HG03354 (cell line): ENCODE data around the gene TEC.
A peak's percentile ranks its signal among the peaks of the same experiment; 100 is the strongest.
"Not testable (repeated sequence)": the region's sequence is repeated elsewhere in the genome, so short reads cannot be mapped to it uniquely, and the experiment has no call there.

Experiments
- ATAC-seq: cut with Tn5 transposase; IDR thresholded peaks from one replicate; pipeline ENCODE4 v1.9.1; 2021; ENCODE audit warnings: mild to moderate bottlenecking; ENCODE audit not compliant: unreplicated experiment, poor library complexity, severe bottlenecking

TEC gene

DNA sequence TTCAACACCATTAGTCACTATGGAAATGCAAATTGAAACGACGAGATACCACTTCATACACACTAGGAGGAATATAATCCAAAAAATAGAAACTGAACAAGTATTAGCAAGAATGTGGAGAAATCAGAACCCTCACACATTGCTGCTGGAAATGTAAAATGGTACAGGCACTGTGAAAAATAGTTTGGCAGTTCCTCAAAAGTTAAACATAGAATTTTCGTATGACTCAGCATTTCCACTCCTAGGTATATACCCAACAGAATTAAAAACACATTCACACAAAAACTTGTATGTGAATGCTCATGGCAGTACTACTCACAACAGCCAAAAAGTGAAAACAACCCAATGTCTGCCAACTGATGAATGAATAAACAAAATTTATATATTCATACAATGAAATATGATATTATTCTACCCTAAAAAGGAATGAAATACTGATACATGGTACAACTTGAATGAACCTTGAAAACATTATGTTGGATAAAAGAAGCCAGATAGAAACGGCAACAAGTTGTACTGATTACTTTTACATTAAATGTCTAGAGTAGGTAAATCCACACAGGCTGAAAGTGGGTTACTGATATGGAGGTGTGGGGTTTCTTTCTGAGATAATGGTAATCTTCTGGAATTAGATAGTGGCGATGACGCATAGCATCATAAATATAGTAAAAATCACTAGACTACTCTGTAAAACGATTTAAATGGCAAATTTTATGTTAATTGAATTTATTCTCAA is 22.3 kb downstream of the TEC start:
- peak; percentile 59 for ATAC-seq

DNA sequence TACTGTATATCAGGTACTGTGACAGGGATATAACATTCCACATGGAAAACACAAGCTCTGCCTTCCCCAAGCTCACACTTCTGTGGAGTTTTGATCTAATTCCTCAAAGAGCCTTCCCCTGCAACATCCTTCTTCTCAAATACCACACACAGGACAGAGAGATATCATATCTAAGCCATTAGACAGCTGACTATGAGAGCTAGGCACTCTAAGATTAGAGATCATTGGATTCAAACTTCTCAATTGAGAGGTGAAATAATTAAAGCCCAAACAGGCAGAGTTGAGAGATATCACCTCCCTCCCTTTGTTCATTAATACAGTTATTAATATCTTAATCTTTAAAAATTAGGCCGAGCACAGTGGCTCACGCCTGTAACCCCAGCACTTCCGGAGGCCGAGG is 25.0 kb downstream of the TEC start:
- no peak for ATAC-seq

DNA sequence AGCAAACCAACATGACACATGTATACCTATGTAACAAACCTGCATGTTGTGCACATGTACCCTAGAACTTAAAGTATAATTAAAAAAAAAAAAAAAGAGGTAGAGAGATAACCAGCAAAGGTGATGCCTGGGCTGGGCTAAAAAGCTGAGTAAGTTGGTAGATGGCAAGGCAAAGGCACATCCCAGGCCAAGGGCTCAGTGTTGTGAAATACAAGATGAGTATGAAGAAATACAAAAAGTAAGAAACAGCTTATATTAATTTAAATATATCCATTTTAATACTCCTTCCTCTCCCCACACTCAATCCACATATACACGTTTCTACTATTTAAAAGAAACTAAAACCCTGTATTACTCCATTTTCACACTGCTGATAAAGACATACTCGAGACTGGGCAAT is 25.8 kb downstream of the TEC start:
- no peak for ATAC-seq

DNA sequence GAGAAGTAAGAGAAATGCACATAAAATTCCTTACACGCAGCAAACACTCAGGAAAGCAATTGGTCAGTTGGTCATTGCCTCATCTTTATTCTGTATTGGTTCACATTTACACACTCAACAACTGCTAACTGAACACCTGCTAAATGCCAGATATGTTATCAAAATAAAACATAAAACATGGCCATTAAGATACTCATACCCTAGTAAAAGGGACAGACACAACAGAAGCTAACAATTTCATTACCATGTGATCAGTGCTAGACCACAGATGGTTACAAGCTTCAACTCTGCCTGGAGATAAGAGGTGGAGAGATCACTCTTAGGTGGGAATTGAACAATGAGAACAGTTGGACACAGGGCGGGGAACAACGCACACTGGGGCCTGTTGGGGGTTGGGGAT is 26.2 kb downstream of the TEC start:
- ATAC-seq, result no peak

DNA sequence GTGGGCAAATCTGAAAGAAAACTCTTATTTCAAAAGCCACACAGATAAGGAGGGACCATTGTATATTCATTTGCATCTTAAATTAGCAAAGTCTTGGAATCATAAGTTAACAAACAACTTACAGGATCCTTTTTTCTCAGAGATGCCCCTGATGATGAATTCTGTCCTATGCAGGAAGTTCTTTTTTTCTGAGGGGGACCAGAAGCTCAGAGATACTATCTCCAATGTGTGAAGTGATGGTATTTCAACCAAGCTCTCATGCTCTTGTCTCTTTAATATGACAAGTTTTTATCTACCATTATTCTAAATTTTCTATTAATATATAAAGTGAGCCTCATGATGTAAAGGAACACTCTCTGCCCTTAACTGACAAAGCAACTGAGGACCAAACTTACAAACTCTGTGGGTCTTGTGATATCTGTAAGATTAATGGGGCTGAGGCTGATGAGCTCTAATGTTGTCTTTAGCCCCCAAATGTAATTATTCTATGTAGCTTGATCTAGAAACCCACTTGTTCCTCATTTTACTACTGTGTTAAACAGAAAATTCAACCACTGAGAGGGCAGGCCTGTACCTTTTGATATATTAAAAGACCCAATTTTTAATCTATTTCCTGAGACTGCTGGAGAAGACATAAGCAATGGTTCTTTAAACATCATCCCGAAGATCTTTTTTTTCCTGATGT is 27.0 kb downstream of the TEC start:
- no peak for ATAC-seq

DNA sequence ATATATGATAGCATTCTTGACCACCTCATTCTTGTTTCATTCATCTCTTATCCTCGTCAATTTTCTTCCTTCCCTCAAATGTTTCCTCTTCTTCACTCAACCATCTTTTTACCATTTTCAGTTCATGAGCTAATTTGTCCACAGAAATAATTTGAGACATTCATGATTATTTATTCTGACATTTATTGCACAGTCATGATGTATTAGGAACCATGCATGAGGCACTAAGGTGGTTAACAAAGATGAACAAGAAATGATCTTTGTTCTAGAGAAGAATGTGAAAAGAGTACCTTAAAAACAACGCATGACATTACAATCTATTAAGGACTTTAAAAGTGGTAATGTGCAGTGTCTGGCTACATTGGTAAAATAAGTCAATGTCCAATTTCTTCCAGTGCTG is 27.9 kb downstream of the TEC start:
- no peak for ATAC-seq

DNA sequence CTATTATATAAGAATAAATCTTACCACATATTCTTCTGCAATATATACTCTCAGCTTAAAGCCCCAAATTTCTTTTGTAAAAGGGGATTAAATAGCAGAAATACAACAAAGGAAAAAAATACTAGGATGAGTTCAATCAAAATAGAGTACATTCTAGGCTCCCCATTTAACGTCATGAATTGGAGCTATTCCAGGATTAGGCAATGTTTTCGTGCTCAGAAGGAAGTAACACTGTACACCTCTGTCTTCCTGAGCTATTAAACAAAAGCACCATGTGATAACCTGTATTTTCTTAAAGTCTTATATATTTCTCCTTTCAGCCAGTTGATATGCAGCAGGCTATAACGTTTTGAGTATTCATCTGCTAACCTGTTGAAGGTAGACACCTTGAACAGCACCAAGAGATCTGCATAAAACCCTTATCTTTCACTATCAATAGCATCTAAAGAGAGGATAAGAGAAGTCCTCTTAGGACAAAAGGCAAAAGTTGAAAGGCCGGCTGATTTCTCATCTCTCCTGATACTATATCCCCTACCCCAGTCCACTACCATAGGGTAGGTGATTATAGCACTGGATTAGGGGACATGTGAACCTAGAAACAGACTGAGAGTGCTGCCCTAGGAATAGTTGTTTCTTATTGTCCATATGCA is 31.5 kb downstream of the TEC start:
- ATAC-seq, result no peak

DNA sequence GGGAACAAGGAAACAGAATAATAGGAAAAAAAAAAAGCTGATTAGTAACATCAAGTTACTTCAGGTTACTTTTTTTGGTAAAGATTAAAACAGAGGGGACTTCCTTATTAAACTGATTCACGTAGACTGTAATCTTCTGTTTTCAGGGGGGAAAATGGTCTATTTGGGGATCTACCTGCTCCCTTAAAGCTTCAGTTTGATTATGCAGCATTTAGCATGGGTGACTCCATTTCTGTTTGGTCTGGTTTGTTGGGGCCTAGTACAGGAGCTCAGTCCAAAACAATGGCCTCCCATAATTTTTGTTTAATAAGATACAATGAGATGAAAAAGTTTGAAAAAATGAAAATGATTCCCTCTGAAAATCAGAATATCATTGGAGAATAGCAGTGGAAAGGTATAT is 34.6 kb downstream of the TEC start:
- no peak for ATAC-seq

DNA sequence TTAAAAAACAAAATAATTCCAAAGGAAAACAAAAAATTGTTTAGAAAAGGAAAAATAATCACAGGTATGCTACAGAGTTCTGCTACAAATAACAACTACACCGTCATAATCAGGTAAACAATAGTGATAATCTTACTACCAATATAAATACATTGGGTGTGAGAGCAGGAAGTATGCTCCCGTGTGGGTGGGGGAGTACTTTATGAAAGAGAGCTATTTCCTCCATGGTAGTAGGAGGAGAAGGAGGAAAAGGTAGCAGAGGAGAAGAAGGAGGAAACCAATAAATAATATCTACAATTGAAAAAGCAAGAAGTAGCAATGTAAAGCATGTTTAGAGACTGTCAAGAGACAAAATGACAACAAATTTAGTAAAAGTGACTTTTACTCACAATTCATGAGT is 35.1 kb downstream of the TEC start:
- ATAC-seq, result no peak

DNA sequence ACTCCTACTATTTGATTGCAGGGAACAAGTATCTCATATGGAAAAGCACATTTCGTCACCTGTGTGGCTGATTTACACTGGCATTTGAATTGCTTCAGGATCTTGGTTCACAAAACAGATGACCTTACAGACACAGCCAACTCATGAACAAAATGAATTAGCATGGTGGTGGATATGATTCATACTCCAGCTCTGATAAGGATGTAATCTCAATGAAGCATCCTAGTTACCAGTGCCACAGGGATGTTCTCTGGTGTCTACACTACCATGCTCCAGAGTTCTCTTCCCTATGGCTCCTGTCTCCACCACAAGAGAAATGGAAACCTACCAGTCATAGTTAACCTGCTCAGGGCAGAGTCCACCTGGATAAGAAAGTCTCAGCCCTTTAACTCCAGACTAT is 40.7 kb downstream of the TEC start:
- ATAC-seq, result no peak

DNA sequence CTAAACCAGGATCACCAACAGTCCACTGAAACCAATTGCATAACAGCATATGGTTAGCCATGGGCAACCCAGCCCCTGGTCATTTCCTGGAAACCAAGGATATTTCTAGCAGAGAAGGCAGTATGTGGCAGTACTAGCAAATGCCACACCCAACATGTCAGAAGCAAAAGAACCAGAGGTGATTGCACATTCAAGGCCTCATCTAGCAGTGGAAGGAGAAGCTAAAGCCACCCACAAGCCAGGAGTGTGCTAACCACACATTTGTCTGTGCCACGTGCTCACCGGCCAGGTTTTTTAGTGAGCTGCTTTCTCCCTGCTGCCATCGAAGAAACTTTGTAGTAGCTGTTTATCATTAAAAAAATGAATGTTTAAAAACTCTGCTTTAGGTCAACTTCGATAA is 42.0 kb downstream of the TEC start:
- ATAC-seq, result no peak

DNA sequence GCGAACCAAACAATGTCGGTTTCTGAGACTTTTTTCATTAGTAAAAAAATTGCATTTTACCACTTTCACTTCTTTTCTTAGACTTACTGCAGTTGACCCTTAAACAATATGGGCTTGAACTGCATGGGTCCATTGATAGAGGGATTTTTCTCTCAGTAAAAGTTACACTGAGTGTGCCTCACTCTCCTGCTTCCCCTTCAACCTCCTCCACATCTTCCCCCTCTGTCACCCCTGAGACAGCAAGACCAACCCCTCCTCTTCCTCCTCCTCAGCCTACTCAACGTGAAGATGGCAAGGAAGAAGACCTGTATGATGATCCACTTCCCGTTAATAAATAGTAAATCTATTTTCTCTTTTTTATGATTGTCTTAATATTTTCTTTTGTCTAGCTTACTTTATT is 43.4 kb downstream of the TEC start:
- no peak for ATAC-seq

DNA sequence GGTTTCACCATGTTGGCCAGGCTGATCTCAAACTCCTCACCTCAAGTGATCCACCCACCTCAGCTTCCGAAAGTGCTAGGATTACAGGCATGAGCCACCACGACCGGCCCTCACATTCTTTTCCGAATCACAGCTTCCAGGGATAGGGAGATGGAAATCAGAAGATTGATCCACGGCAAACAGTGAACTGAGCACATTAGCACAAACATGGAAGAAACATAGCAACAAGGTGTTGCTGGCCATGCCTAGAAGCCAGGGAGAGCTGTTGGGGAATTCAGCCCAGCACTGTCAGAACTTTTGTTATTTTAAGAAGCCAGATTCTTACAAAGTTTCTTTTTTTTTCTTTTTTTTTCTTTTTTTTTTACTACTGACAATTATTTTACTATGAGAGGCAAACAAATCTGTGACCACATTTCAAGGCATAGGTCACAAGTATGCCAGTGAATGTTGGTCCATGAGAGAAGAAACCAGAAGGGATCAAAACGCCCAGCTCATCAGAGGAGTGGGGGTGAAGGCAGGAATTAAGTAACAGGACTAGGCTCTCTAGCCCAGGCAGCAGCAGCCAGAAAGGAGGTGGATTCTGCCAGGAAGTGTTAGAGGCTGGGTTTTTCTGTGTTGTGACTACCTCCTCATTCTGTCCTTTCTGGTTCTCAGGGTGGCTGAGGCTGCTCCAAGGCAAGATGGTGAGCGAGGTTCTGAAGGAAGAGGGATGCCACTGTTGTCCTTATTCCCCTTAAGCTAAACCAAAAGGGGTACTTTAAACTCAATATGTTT is 44.1 kb downstream of the TEC start:
- ATAC-seq, result no peak

DNA sequence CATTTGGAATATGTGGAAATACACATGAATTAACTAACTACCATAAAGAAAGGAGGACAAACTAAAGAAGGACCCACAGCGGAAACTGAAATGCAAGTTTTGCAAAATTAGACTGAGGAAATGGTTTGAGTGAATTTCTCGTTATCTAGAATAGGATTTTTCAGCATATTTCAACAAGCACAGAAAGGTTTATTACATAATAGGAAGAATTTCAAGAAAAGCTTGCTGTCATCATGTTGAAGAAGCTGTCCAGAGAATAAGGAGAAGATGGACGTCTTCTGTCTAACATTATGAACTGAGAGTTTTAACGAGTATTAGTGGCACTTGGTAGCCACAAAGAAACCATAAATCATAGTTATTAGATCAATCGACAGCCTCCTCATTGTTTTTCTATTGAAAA is 45.0 kb downstream of the TEC start:
- ATAC-seq, result no peak

DNA sequence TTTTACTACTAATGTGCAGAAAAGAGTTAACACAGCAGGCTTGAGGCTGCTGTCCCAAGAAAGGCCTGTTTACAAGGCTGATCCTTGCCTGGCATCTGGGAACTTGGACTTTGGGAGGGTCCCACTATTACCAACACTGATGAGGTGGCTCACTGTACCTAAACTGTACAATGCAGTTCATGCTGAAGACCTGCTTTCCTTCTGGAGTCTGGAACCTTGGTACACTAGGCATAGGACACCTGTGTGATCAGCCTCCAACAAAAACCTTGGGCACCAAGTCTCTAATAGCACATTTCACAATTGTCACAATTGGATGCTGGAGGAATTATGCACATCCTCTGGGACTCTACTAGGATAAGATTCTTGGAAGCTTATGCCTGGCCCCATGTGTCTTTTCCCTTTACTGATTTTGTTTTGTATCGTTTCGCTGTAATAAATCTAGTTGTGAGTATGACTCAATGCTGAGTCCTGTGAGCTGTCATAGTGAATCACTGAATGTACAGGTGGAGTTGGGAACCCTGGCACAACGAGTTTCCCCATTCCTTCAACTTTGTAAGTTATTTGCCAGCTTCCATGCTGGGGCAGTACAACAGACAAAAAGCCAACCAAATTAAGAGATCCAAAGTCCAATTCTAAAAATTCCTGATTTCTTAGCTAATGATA is 45.9 kb downstream of the TEC start:
- no peak for ATAC-seq

DNA sequence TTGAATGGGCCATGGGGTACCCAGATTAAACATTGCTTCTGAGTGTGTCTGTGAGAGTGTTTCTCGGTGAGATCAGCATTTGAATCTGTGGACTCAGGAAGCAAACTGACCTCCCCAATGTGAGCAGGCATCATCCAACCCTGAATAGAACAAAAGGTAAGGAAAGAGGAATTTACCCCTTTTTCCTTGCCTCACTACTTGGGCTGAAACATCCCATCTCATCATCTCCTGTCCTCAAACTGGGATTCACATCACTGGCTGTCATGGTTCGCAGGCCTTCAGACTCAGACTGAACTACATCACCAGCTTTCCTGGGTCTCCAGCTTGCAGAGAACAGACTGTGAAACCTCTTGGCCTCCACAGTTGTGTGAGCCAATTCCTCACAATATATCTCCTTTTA is 47.1 kb downstream of the TEC start:
- ATAC-seq, result no peak

DNA sequence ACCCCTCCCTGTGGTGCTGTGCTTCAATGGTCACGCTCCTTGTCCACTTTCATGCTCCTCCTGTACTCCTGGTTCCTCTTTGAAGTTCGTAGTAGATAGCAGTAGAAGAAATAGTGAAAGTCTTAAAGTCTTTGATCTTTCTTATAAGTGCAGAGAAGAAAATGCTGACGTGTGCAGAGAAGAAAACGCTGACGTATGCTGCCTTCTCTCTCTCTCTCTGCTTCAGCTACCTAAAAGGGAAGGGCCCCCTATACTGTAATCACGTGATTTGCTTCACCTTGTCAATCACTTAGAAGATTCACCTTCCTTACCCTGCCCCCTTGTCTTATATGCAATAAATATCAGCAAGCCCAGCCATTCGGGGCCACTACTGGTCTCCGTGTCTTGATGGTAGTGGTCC is 50.2 kb downstream of the TEC start:
- not testable (repeated sequence) for ATAC-seq

DNA sequence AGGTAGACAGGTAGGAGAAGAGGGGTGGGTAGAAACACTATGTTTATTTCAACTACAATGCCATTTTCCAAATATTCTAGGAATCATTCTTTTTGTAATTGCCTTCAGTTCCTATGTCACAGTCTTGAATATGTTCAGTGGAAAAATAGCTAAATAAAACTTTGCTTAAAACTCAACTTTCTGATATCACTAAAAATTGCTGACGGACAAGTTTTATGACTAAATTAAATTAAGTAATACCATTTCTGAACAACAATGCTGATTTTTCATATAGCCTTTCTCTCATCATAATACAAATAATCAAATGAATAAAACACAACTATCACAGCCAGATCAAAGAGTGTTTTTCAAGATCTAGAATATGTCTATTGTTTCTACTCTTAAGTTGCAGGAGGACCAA is 53.1 kb downstream of the TEC start:
- no peak for ATAC-seq

DNA sequence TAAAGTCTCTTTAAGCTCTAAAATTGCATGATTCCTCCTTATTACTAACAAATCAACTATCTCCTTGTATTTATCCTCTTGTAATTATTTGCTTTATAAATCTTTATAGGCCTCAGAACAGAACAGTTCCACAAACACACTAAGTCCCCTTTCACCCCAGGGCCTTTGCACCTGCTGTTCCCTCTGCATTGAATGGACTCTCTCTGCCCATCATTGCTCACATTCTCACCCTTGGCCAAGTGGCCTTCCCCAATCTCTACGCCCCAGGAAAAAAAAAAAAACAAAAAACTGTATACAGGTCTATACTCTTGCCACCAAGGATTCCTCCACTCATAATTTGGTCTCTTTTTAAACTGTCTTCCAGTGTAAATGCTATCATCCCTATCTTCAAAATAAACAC is 53.7 kb downstream of the TEC start:
- no peak for ATAC-seq

DNA sequence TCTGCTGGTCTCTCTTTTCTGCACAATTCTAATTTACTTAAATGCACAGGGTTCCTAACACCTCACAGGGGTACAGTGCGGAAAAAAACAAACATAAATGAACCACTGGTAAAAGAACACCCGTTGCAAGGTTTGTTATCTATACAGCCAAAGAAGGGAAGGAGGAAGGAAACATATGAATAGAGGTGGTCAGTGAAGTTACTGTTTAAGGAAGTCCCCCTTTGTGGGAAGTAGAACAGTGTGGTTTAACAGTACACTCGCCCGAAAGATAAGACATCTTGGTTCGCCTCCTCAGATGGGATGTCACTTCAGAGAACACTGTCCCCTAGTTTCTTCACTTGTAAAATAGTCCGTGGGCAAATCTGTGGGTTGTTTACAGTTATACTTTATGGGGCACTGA is 57.5 kb downstream of the TEC start:
- ATAC-seq, result peak; percentile 85
